ENCODE results near the gene APRT.
"Not testable (repeated sequence)": the region's sequence is repeated elsewhere in the genome, so short reads cannot be mapped to it uniquely, and the experiment has no call there.

APRT gene

GRCh38 chr16:88773812-88774291, 37.9 kb downstream of the APRT start:
- Histone ChIP-seq H3K4me3 (ENCODE audit: low read length) (peak overlapping the region; percentile 69), H3K27me3 (replicated peaks; ENCODE audit: control insufficient read depth, insufficient read depth, low read length) (no peaks in the 10 kb centered on the region), H3K9me3 (ENCODE audit: control insufficient read depth, low read length) (no peaks in the 10 kb centered on the region), H3K36me3 (ENCODE audit: control insufficient read depth, insufficient read depth, low read length, severe bottlenecking) (no peaks in the 10 kb centered on the region), H3K9ac (ENCODE audit: low read length) (peak overlapping the region; percentile 83), H3K4me1 (ENCODE audit: control insufficient read depth, insufficient read depth, low read length) (peaks cover 78% of the 10 kb centered on the region)
- DNase-seq (ENCODE audit: low read depth) = peak; percentile 75

- Histone ChIP-seq H3K9ac (ENCODE audit: low read length) (peak overlapping the region; percentile 83), H3K4me3 (ENCODE audit: low read length) (peak overlapping the region; percentile 69), H3K36me3 (ENCODE audit: control insufficient read depth, insufficient read depth, low read length, severe bottlenecking) (no peaks in the 10 kb centered on the region), H3K27me3 (replicated peaks; ENCODE audit: control insufficient read depth, insufficient read depth, low read length) (no peaks in the 10 kb centered on the region), H3K9me3 (ENCODE audit: control insufficient read depth, low read length) (no peaks in the 10 kb centered on the region), H3K4me1 (ENCODE audit: control insufficient read depth, insufficient read depth, low read length) (peaks cover 84% of the 10 kb centered on the region)
- DNase-seq (ENCODE audit: low read depth) = peak; percentile 93
These were observed 38.6 kb downstream of the APRT start for GRCh38 chr16:88772871-88773811.

GRCh38 chr16:88771781-88772180, 39.9 kb downstream of the APRT start:
- H3K27me3 ChIP-seq (replicated peaks; ENCODE audit: control insufficient read depth, insufficient read depth, low read length); H3K36me3 ChIP-seq (ENCODE audit: control insufficient read depth, insufficient read depth, low read length, severe bottlenecking); H3K9me3 ChIP-seq (ENCODE audit: control insufficient read depth, low read length); DNase-seq (ENCODE audit: low read depth); H3K4me3 ChIP-seq (ENCODE audit: low read length): not testable (repeated sequence)
- peaks cover 84% of the 10 kb centered on the region for H3K4me1 ChIP-seq (ENCODE audit: control insufficient read depth, insufficient read depth, low read length)
- H3K9ac ChIP-seq (ENCODE audit: low read length) = peak overlapping the region; percentile 83

GRCh38 chr16:88771294-88771772, 40.4 kb downstream of the APRT start:
- Histone ChIP-seq H3K4me1 (ENCODE audit: control insufficient read depth, insufficient read depth, low read length) (peaks cover 79% of the 10 kb centered on the region), H3K9ac (ENCODE audit: low read length) (peak overlapping the region; percentile 46), H3K4me3 (ENCODE audit: low read length) (no peak overlapping the region), H3K27me3 (replicated peaks; ENCODE audit: control insufficient read depth, insufficient read depth, low read length) (no peaks in the 10 kb centered on the region), H3K36me3 (ENCODE audit: control insufficient read depth, insufficient read depth, low read length, severe bottlenecking) (no peaks in the 10 kb centered on the region), H3K9me3 (ENCODE audit: control insufficient read depth, low read length) (no peaks in the 10 kb centered on the region)
- DNase-seq (ENCODE audit: low read depth) = no peak

GRCh38 chr16:88770461-88771293, 41.1 kb downstream of the APRT start:
- Histone ChIP-seq H3K36me3 (ENCODE audit: control insufficient read depth, insufficient read depth, low read length, severe bottlenecking) (peaks cover 5% of the 10 kb centered on the region), H3K4me1 (ENCODE audit: control insufficient read depth, insufficient read depth, low read length) (peaks cover 73% of the 10 kb centered on the region), H3K9ac (ENCODE audit: low read length) (peak overlapping the region; percentile 46), H3K9me3 (ENCODE audit: control insufficient read depth, low read length) (no peaks in the 10 kb centered on the region), H3K27me3 (replicated peaks; ENCODE audit: control insufficient read depth, insufficient read depth, low read length) (no peaks in the 10 kb centered on the region), H3K4me3 (ENCODE audit: low read length) (no peak overlapping the region)
- peak; percentile 62 for DNase-seq (ENCODE audit: low read depth)

GRCh38 chr16:88769617-88770460, 41.9 kb downstream of the APRT start:
- Histone ChIP-seq H3K36me3 (ENCODE audit: control insufficient read depth, insufficient read depth, low read length, severe bottlenecking) (peaks cover 5% of the 10 kb centered on the region), H3K9me3 (ENCODE audit: control insufficient read depth, low read length) (no peaks in the 10 kb centered on the region), H3K4me3 (ENCODE audit: low read length) (no peak overlapping the region), H3K4me1 (ENCODE audit: control insufficient read depth, insufficient read depth, low read length) (peaks cover 68% of the 10 kb centered on the region), H3K9ac (ENCODE audit: low read length) (peak overlapping the region; percentile 75), H3K27me3 (replicated peaks; ENCODE audit: control insufficient read depth, insufficient read depth, low read length) (no peaks in the 10 kb centered on the region)
- DNase-seq (ENCODE audit: low read depth) = no peak

- Histone ChIP-seq H3K9ac (ENCODE audit: low read length) (peak overlapping the region; percentile 75), H3K36me3 (ENCODE audit: control insufficient read depth, insufficient read depth, low read length, severe bottlenecking) (peaks cover 16% of the 10 kb centered on the region), H3K9me3 (ENCODE audit: control insufficient read depth, low read length) (no peaks in the 10 kb centered on the region), H3K4me3 (ENCODE audit: low read length) (peak overlapping the region; percentile 62), H3K27me3 (replicated peaks; ENCODE audit: control insufficient read depth, insufficient read depth, low read length) (no peaks in the 10 kb centered on the region), H3K4me1 (ENCODE audit: control insufficient read depth, insufficient read depth, low read length) (peaks cover 52% of the 10 kb centered on the region)
- no peak for DNase-seq (ENCODE audit: low read depth)
These were observed 43.5 kb downstream of the APRT start for GRCh38 chr16:88768071-88768783.

GRCh38 chr16:88767546-88768070, 44.1 kb downstream of the APRT start:
- H3K4me3 ChIP-seq (ENCODE audit: low read length) = peak overlapping the region; percentile 62
- no peak for DNase-seq (ENCODE audit: low read depth)
- no peaks in the 10 kb centered on the region for H3K9me3 ChIP-seq (ENCODE audit: control insufficient read depth, low read length)
- peaks cover 45% of the 10 kb centered on the region for H3K4me1 ChIP-seq (ENCODE audit: control insufficient read depth, insufficient read depth, low read length)
- no peaks in the 10 kb centered on the region for H3K27me3 ChIP-seq (replicated peaks; ENCODE audit: control insufficient read depth, insufficient read depth, low read length)
- H3K9ac ChIP-seq (ENCODE audit: low read length) = peak overlapping the region; percentile 75
- H3K36me3 ChIP-seq (ENCODE audit: control insufficient read depth, insufficient read depth, low read length, severe bottlenecking) = peaks cover 22% of the 10 kb centered on the region

- Histone ChIP-seq H3K4me1 (ENCODE audit: control insufficient read depth, insufficient read depth, low read length) (peaks cover 39% of the 10 kb centered on the region), H3K27me3 (replicated peaks; ENCODE audit: control insufficient read depth, insufficient read depth, low read length) (no peaks in the 10 kb centered on the region), H3K4me3 (ENCODE audit: low read length) (no peak overlapping the region), H3K9me3 (ENCODE audit: control insufficient read depth, low read length) (no peaks in the 10 kb centered on the region), H3K9ac (ENCODE audit: low read length) (peak overlapping the region; percentile 75), H3K36me3 (ENCODE audit: control insufficient read depth, insufficient read depth, low read length, severe bottlenecking) (peaks cover 27% of the 10 kb centered on the region)
- DNase-seq (ENCODE audit: low read depth) = no peak
These were observed 44.8 kb downstream of the APRT start for GRCh38 chr16:88766975-88767374.

- DNase-seq (ENCODE audit: low read depth) = no peak
- H3K4me1 ChIP-seq (ENCODE audit: control insufficient read depth, insufficient read depth, low read length) = peaks cover 30% of the 10 kb centered on the region
These were observed 46.8 kb downstream of the APRT start for GRCh38 chr16:88764913-88765349.

More at GRCh38 chr16:88764913-88765349, 46.8 kb downstream of the APRT start:
- Histone ChIP-seq H3K9me3 (ENCODE audit: control insufficient read depth, low read length) (no peaks in the 10 kb centered on the region), H3K9ac (ENCODE audit: low read length) (no peak overlapping the region), H3K4me3 (ENCODE audit: low read length) (no peak overlapping the region), H3K27me3 (replicated peaks; ENCODE audit: control insufficient read depth, insufficient read depth, low read length) (no peaks in the 10 kb centered on the region), H3K36me3 (ENCODE audit: control insufficient read depth, insufficient read depth, low read length, severe bottlenecking) (peaks cover 27% of the 10 kb centered on the region)

All from adipocyte (in vitro differentiated cells).